Skeletal muscle tissue (tissue), 4 donors: ENCODE measurements around the gene ANO2. TPM values are rescaled to one million over a fixed set of nuclear protein-coding genes. Genes with fewer than 3 reads are reported as not detected.
"Not testable (repeated sequence)": the region's sequence is repeated elsewhere in the genome, so short reads cannot be mapped to it uniquely, and the experiment has no call there.

Experiments used
- H3K27ac ChIP-seq: one replicate; pipeline ENCODE4 v1.7.0; 2013; ENCODE audit warnings: mild to moderate bottlenecking, low read depth, low read length, inconsistent platforms
- H3K27me3 ChIP-seq, 3 donors: one replicate each; pipeline ENCODE4 v1.7.0; 2013; ENCODE audit warnings: low read length in 3 of 3; ENCODE audit not compliant: control insufficient read depth in 3 of 3, insufficient read depth in 3 of 3
- H3K36me3 ChIP-seq, 3 donors: one replicate each; pipeline ENCODE4 v1.7.0; 2013; ENCODE audit warnings: low read length in 3 of 3; ENCODE audit not compliant: control insufficient read depth in 3 of 3, insufficient read depth in 3 of 3
- H3K4me1 ChIP-seq, 3 donors: one replicate each; pipeline ENCODE4 v1.7.0; 2013; ENCODE audit warnings: low read length in 3 of 3, mild to moderate bottlenecking in 3 of 3; ENCODE audit not compliant: control insufficient read depth in 3 of 3, insufficient read depth in 3 of 3
- H3K4me3 ChIP-seq, 3 donors: one replicate each; pipeline ENCODE4 v1.7.0; 2013; ENCODE audit warnings: low read length in 3 of 3
- H3K9ac ChIP-seq, 3 donors: one replicate each; pipeline ENCODE4 v1.7.0; 2013; ENCODE audit warnings: low read length in 3 of 3, mild to moderate bottlenecking in 3 of 3, moderate library complexity in 2 of 3, low read depth in 1 of 3
- H3K9me3 ChIP-seq, 3 donors: one replicate each; pipeline ENCODE4 v1.7.0; 2013; ENCODE audit warnings: low read length in 3 of 3; ENCODE audit not compliant: control insufficient read depth in 3 of 3
- total RNA-seq: library from RNA; depleted of rRNA; stranded (reverse); fragments of >200 nt; gene quantifications from one replicate; pipeline ENCODE4 v1.2.3, GENCODE V29; 2014
- donor health status: Osteomylitis.

Gene ANO2
- total RNA-seq, 1 donor from 2014 or later, result 4.7 TPM

GRCh38 chr12:5864301-5864700 is 80.8 kb downstream of the ANO2 start:
- Histone ChIP-seq H3K4me3 (no peak overlapping the region), H3K4me1 (no peaks in the 10 kb centered on the region), H3K9me3 (no peaks in the 10 kb centered on the region), H3K36me3 (no peaks in the 10 kb centered on the region), H3K27ac (no peak overlapping the region), H3K27me3 (peaks cover 0 to 2% (median 0%) of the 10 kb centered on the region in 3 donors), H3K9ac (no peak overlapping the region)

GRCh38 chr12:5861416-5861815 is 83.6 kb downstream of the ANO2 start:
- H3K9ac ChIP-seq, result no peak overlapping the region
- H3K4me1 ChIP-seq, result no peaks in the 10 kb centered on the region
- no peaks in the 10 kb centered on the region for H3K36me3 ChIP-seq
- H3K27ac ChIP-seq, result no peak overlapping the region
- peaks cover 0 to 2% (median 0%) of the 10 kb centered on the region in 3 donors for H3K27me3 ChIP-seq
- H3K9me3 ChIP-seq, result no peaks in the 10 kb centered on the region
- H3K4me3 ChIP-seq, result no peak overlapping the region

DNA sequence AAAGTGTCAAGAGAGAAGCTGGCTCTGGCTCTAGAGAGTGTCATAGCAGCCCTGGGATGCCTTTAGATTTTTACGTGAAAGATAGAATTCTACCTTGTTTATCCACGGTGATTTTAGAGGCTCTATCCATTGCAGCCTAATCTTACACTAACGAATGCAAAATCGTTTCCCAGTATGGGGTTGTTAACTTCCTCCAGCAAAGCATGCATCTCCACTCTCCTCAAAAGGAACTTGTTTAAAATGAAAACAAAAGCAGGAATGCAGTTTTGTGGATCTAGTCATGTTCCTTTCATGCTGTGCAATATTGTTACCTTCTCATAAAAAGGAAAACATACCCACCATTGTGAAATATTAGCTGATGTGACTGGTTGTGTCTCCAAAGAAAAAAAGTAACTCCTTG is 88.4 kb downstream of the ANO2 start:
- H3K9me3 ChIP-seq, result no peaks in the 10 kb centered on the region
- no peak overlapping the region for H3K9ac ChIP-seq
- no peaks in the 10 kb centered on the region for H3K4me1 ChIP-seq
- H3K27ac ChIP-seq, result no peak overlapping the region
- H3K4me3 ChIP-seq, result no peak overlapping the region
- no peaks in the 10 kb centered on the region for H3K36me3 ChIP-seq
- H3K27me3 ChIP-seq, result peaks cover 0 to 7% (median 0%) of the 10 kb centered on the region in 3 donors

GRCh38 chr12:5846950-5847349 is 98.1 kb downstream of the ANO2 start:
- Histone ChIP-seq H3K4me1 (no peaks in the 10 kb centered on the region), H3K36me3 (no peaks in the 10 kb centered on the region), H3K9me3 (no peaks in the 10 kb centered on the region), H3K9ac (no peak overlapping the region), H3K4me3 (no peak overlapping the region), H3K27ac (no peak overlapping the region), H3K27me3 (peaks cover 0 to 7% (median 0%) of the 10 kb centered on the region in 3 donors)

DNA sequence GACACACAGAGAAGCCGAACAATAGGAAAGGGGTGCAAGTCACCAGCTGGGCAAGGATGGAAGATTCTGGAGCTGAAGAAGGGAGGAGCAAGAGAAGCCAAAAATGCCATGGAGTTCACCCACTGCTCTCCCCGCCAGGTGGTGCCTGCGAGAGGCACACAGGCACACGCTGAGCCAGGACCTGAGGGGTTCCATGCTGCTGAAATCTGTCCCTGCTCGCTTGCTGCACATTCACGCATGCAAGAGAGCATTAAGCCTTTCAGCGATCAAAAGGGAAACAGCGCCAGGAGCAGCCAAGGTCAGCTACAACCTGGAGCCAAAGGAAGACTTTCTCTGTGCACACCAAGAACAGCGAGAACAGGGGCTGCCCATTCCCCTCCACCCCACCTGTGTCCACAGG is 104.1 kb downstream of the ANO2 start:
- Histone ChIP-seq H3K27me3 (peaks cover 0 to 5% (median 0%) of the 10 kb centered on the region in 3 donors), H3K9me3 (no peaks in the 10 kb centered on the region), H3K9ac (no peak overlapping the region), H3K36me3 (no peaks in the 10 kb centered on the region), H3K27ac (no peak overlapping the region), H3K4me3 (no peak overlapping the region), H3K4me1 (no peaks in the 10 kb centered on the region)

GRCh38 chr12:5830111-5830510 is 114.9 kb downstream of the ANO2 start:
- H3K36me3 ChIP-seq, result no peaks in the 10 kb centered on the region
- H3K27ac ChIP-seq, result no peak overlapping the region

GRCh38 chr12:5827591-5827990 is 117.5 kb downstream of the ANO2 start:
- no peaks in the 10 kb centered on the region for H3K4me1 ChIP-seq
- H3K9me3 ChIP-seq, result no peaks in the 10 kb centered on the region
- no peak overlapping the region for H3K4me3 ChIP-seq
- H3K27me3 ChIP-seq, result peaks cover 0 to 7% (median 6%) of the 10 kb centered on the region in 3 donors
- H3K36me3 ChIP-seq, result no peaks in the 10 kb centered on the region
- H3K27ac ChIP-seq, result no peak overlapping the region
- no peak overlapping the region for H3K9ac ChIP-seq

More at GRCh38 chr12:5830111-5830510, 114.9 kb downstream of the ANO2 start:
- Histone ChIP-seq H3K27me3 (peaks cover 0 to 9% (median 7%) of the 10 kb centered on the region in 3 donors), H3K4me1 (no peaks in the 10 kb centered on the region), H3K9me3 (no peaks in the 10 kb centered on the region), H3K4me3 (no peak overlapping the region), H3K9ac (no peak overlapping the region)

- H3K27me3 ChIP-seq, H3K4me3 ChIP-seq, H3K36me3 ChIP-seq, H3K9ac ChIP-seq, H3K27ac ChIP-seq, H3K9me3 ChIP-seq, H3K4me1 ChIP-seq: not testable (repeated sequence)
Measured at GRCh38 chr12:5825761-5826160, 119.3 kb downstream of the ANO2 start.

DNA sequence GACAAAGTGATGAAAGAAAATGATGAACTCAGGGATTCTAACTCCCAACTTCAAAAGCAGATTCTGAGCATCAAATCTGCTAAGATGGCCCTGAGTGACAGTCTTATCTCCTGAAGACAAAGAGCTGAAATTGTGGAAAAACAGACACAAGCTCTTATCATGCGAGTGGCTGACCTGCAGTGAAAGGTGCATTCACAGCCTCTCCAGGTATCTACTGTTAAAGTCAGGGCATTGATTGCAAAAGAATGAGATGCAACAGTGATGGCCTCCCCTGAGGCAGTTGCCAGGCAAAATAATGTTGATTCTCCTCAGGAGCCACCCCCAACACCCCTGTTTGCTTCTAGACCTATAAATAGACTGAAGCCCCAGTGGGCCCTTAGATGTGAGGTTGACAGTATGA is 126.2 kb downstream of the ANO2 start:
- H3K4me3 ChIP-seq, H3K9me3 ChIP-seq, H3K4me1 ChIP-seq, H3K9ac ChIP-seq, H3K36me3 ChIP-seq, H3K27ac ChIP-seq, H3K27me3 ChIP-seq: not testable (repeated sequence)

DNA sequence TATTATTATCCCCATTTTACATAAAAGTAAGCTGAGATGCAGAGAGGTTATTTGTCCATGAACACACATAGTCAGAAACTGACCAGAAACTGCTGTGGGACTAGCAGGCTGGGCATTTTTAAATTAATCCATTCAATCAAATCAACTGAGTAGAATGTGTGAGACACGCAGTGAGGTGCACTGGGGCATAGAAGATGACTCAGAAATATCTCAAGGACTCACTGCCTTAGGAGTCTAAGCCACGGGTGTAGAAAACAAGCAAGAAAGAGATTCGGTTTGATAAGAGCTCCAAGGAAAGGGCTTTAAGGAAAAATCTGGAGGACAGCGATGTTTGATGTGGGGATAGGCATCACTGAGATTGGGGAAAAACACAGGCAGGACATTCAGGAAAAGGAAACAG is 127.8 kb downstream of the ANO2 start:
- Histone ChIP-seq H3K9ac (no peak overlapping the region), H3K4me3 (no peak overlapping the region), H3K36me3 (no peaks in the 10 kb centered on the region), H3K4me1 (no peaks in the 10 kb centered on the region), H3K27ac (no peak overlapping the region), H3K9me3 (peaks cover 0 to 2% (median 0%) of the 10 kb centered on the region in 3 donors), H3K27me3 (peaks cover 0 to 4% (median 0%) of the 10 kb centered on the region in 3 donors)

- Histone ChIP-seq H3K27me3 (peaks cover 5 to 20% (median 8%) of the 10 kb centered on the region in 3 donors), H3K27ac (no peak overlapping the region), H3K9ac (no peak overlapping the region), H3K36me3 (no peaks in the 10 kb centered on the region), H3K9me3 (no peaks in the 10 kb centered on the region), H3K4me3 (no peak overlapping the region), H3K4me1 (no peaks in the 10 kb centered on the region)
Measured at GRCh38 chr12:5809586-5809985, 135.5 kb downstream of the ANO2 start.
